ENCODE results near the gene EPHB2. TPM values are rescaled to one million over a fixed set of nuclear protein-coding genes. Genes with fewer than 3 reads are reported as not detected.

Gene EPHB2
- total RNA-seq, 1 experiment from 2014 or later = 18.5 TPM

GRCh38 chr1:22818061-22818770, 107.6 kb downstream of the EPHB2 start:
- Mint-ChIP-seq H3K27ac (peak overlapping the region; percentile 59), H3K4me1 (peaks cover 10% of the 10 kb centered on the region), H3K36me3 (no peaks in the 10 kb centered on the region), H3K27me3 (ENCODE audit: low read depth) (no peaks in the 10 kb centered on the region), H3K4me3 (no peak overlapping the region), H3K9me3 (no peaks in the 10 kb centered on the region)
- ChIA-PET POLR2A (no interaction called here), CTCF (interaction anchor here (0.6 to 3.0 kb wide), 11 partner anchors 9 to 144 kb away, joined by 3 to 12 read pairs (median 4); no protein-coding TSS in a partner anchor)
- no peak for TF ChIP-seq ZNF423 (CRISPR knock-in tag; IDR thresholded peaks at IDR 0.05)
- TF ChIP-seq PREB (CRISPR knock-in tag; IDR thresholded peaks at IDR 0.05; ENCODE audit: borderline replicate concordance) = no peak
- TF ChIP-seq ATF6 (CRISPR knock-in tag; IDR thresholded peaks at IDR 0.05) = no peak
- TF ChIP-seq KAT7 (CRISPR knock-in tag; IDR thresholded peaks at IDR 0.05; ENCODE audit: borderline replicate concordance) = no peak
- TF ChIP-seq AR (CRISPR knock-in tag; IDR thresholded peaks at IDR 0.05) = no peak
- TF ChIP-seq CBFB (CRISPR knock-in tag; IDR thresholded peaks at IDR 0.05; ENCODE audit: low read depth) = no peak
- no peak for TF ChIP-seq SMAD4 (CRISPR knock-in tag; IDR thresholded peaks at IDR 0.05)
- DNase-seq (ENCODE audit: low spot score) = no peak
- ATAC-seq = no peak

GRCh38 chr1:22819361-22819760, 108.7 kb downstream of the EPHB2 start:
- H3K27ac Mint-ChIP-seq = no peak overlapping the region
- POLR2A ChIA-PET = no interaction called here
- TF ChIP-seq GABPB1 (CRISPR knock-in tag; IDR thresholded peaks at IDR 0.05) (no peak), ZNF232 (CRISPR knock-in tag; IDR thresholded peaks at IDR 0.05) (no peak), ZNF121 (CRISPR knock-in tag; IDR thresholded peaks at IDR 0.05) (no peak), NR3C1 (CRISPR knock-in tag; conservative IDR thresholded peaks at IDR 0.05; ENCODE audit: low read depth) (no peak), CBFB (CRISPR knock-in tag; IDR thresholded peaks at IDR 0.05; ENCODE audit: low read depth) (no peak), TCF7 (CRISPR knock-in tag; IDR thresholded peaks at IDR 0.05; ENCODE audit: low read depth) (no peak), ZNF281 (CRISPR knock-in tag; IDR thresholded peaks at IDR 0.05) (no peak), NFE2L1 (CRISPR knock-in tag; IDR thresholded peaks at IDR 0.05) (no peak), GTF2I (CRISPR knock-in tag; conservative IDR thresholded peaks at IDR 0.05) (no peak), NR2C2 (CRISPR knock-in tag; IDR thresholded peaks at IDR 0.05) (no peak), USF1 (CRISPR knock-in tag; IDR thresholded peaks at IDR 0.05) (no peak), E2F4 (CRISPR knock-in tag; IDR thresholded peaks at IDR 0.05; ENCODE audit: borderline replicate concordance, low read depth) (no peak), TP53 (CRISPR knock-in tag; IDR thresholded peaks at IDR 0.05) (no peak), ATF1 (CRISPR knock-in tag; IDR thresholded peaks at IDR 0.05) (no peak), CREM (CRISPR knock-in tag; IDR thresholded peaks at IDR 0.05) (no peak)
- TF ChIP-seq, protein P1, sequence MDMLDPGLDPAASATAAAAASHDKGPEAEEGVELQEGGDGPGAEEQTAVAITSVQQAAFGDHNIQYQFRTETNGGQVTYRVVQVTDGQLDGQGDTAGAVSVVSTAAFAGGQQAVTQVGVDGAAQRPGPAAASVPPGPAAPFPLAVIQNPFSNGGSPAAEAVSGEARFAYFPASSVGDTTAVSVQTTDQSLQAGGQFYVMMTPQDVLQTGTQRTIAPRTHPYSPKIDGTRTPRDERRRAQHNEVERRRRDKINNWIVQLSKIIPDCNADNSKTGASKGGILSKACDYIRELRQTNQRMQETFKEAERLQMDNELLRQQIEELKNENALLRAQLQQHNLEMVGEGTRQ (CRISPR knock-in tag; IDR thresholded peaks at IDR 0.05) = no peak

More at GRCh38 chr1:22819361-22819760, 108.7 kb downstream of the EPHB2 start:
- Mint-ChIP-seq H3K4me3 (no peak overlapping the region), H3K4me1 (peaks cover 10% of the 10 kb centered on the region), H3K27me3 (ENCODE audit: low read depth) (no peaks in the 10 kb centered on the region), H3K9me3 (no peaks in the 10 kb centered on the region), H3K36me3 (no peaks in the 10 kb centered on the region)
- CTCF ChIA-PET = interaction anchor here (1.7 to 3.0 kb wide), 2 partner anchors 43 to 115 kb away, joined by 8 to 12 read pairs; no protein-coding TSS in a partner anchor
- ATAC-seq (no peak), DNase-seq (ENCODE audit: low spot score) (no peak)
